ENCODE results near the gene EPHA1.

EPHA1 gene

GRCh38 chr7:143452495-143452894, 43.8 kb upstream of the EPHA1 start:
- H3K27ac ChIP-seq (ENCODE audit: low read length) = no peak overlapping the region
- H3K4me2 ChIP-seq (ENCODE audit: low read depth, low read length) = no peak overlapping the region
- H3K4me1 ChIP-seq (ENCODE audit: low read length) = peaks cover 13% of the 10 kb centered on the region; the same call in 1 of the 2 replicates
- no peak for DNase-seq
- no peaks in the 10 kb centered on the region for H3K9me3 ChIP-seq (replicated peaks; ENCODE audit: insufficient read depth, low read length)
- no peaks in the 10 kb centered on the region for H4K20me1 ChIP-seq (ENCODE audit: insufficient read depth, low read length)
- no peaks in the 10 kb centered on the region for H3K27me3 ChIP-seq (replicated peaks; ENCODE audit: insufficient read depth, low read length)
- no peak overlapping the region for H2AFZ ChIP-seq (ENCODE audit: low read length)
- H3F3A ChIP-seq (ENCODE audit: insufficient read depth, low read length) = peaks cover 4% of the 10 kb centered on the region; the same call in 1 of the 2 replicates
- no peaks in the 10 kb centered on the region for H3K79me2 ChIP-seq (ENCODE audit: low read length)
- TF ChIP-seq, protein P1, sequence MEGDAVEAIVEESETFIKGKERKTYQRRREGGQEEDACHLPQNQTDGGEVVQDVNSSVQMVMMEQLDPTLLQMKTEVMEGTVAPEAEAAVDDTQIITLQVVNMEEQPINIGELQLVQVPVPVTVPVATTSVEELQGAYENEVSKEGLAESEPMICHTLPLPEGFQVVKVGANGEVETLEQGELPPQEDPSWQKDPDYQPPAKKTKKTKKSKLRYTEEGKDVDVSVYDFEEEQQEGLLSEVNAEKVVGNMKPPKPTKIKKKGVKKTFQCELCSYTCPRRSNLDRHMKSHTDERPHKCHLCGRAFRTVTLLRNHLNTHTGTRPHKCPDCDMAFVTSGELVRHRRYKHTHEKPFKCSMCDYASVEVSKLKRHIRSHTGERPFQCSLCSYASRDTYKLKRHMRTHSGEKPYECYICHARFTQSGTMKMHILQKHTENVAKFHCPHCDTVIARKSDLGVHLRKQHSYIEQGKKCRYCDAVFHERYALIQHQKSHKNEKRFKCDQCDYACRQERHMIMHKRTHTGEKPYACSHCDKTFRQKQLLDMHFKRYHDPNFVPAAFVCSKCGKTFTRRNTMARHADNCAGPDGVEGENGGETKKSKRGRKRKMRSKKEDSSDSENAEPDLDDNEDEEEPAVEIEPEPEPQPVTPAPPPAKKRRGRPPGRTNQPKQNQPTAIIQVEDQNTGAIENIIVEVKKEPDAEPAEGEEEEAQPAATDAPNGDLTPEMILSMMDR (IDR thresholded peaks at IDR 0.05; ENCODE audit: low read length) = no peak
- no peak for TF ChIP-seq EZH2phosphoT487 (IDR thresholded peaks at IDR 0.05; ENCODE audit: low read length)
- TF ChIP-seq EZH2 (optimal IDR thresholded peaks at IDR 0.05; ENCODE audit: low read depth, low read length) = no peak
- H3K9ac ChIP-seq (ENCODE audit: low read length) = no peak overlapping the region
- H3K9me2 ChIP-seq (replicated peaks; ENCODE audit: insufficient read depth, low read length) = no peaks in the 10 kb centered on the region
- no peaks in the 10 kb centered on the region for H3K36me3 ChIP-seq (replicated peaks; ENCODE audit: insufficient read depth, low read length)
- H3K4me3 ChIP-seq (ENCODE audit: low read length) = no peak overlapping the region

DNA sequence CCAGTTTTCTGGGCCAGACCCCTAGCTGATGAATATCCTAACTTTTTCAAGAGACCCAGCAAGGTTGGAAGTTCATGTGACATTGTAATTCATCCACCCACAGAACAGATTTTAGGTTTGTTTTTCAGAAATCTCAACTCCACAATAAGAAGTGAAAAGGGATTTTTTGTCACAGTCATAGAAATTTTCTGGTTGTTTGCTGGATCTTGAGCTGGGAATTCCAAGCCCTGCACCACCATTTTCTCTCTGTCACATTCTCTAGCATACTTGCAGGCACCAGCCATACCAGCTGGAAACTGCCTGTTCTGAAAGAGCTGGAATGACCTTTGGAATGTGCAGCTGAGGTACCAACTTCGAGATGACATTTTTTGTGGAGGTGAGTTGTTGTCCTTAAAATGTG, 43.1 kb upstream of the EPHA1 start:
- H3K4me3 ChIP-seq (ENCODE audit: low read length) = no peak overlapping the region
- no peaks in the 10 kb centered on the region for H4K20me1 ChIP-seq (ENCODE audit: insufficient read depth, low read length)
- no peak overlapping the region for H3K27ac ChIP-seq (ENCODE audit: low read length)
- H2AFZ ChIP-seq (ENCODE audit: low read length) = no peak overlapping the region
- H3K4me1 ChIP-seq (ENCODE audit: low read length) = peaks cover 13% of the 10 kb centered on the region; the same call in 1 of the 2 replicates
- H3K9ac ChIP-seq (ENCODE audit: low read length) = no peak overlapping the region
- peaks cover 4% of the 10 kb centered on the region; the same call in 1 of the 2 replicates for H3F3A ChIP-seq (ENCODE audit: insufficient read depth, low read length)
- DNase-seq = no peak
- TF ChIP-seq EZH2 (optimal IDR thresholded peaks at IDR 0.05; ENCODE audit: low read depth, low read length) = no peak
- TF ChIP-seq EZH2phosphoT487 (IDR thresholded peaks at IDR 0.05; ENCODE audit: low read length) = no peak
- no peaks in the 10 kb centered on the region for H3K79me2 ChIP-seq (ENCODE audit: low read length)
- no peaks in the 10 kb centered on the region for H3K27me3 ChIP-seq (replicated peaks; ENCODE audit: insufficient read depth, low read length)
- no peaks in the 10 kb centered on the region for H3K36me3 ChIP-seq (replicated peaks; ENCODE audit: insufficient read depth, low read length)
- H3K9me3 ChIP-seq (replicated peaks; ENCODE audit: insufficient read depth, low read length) = no peaks in the 10 kb centered on the region
- no peak overlapping the region for H3K4me2 ChIP-seq (ENCODE audit: low read depth, low read length)
- no peaks in the 10 kb centered on the region for H3K9me2 ChIP-seq (replicated peaks; ENCODE audit: insufficient read depth, low read length)

DNA sequence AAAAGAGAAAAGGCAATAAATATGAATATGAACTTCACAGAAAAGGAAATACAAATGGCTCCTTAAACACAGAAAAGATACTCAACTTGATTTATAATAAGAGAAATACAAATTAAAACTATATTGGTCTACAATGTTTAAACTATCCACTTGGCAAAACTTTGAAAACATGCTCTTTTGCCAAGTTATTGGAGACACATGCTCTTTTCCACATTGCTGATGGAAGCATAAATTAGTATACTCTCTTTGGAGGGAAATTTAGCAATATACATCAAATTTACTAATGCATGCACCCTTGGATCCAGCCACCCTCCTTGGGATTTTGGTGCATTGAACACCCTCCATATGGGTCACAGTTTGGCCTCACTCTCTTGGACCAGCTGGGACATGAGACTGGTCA, 42.5 kb upstream of the EPHA1 start:
- no peaks in the 10 kb centered on the region for H3K79me2 ChIP-seq (ENCODE audit: low read length)
- H3K36me3 ChIP-seq (replicated peaks; ENCODE audit: insufficient read depth, low read length) = no peaks in the 10 kb centered on the region

GRCh38 chr7:143449793-143450192, 41.1 kb upstream of the EPHA1 start:
- no peaks in the 10 kb centered on the region for H3K9me2 ChIP-seq (replicated peaks; ENCODE audit: insufficient read depth, low read length)
- TF ChIP-seq, protein P1 (IDR thresholded peaks at IDR 0.05; ENCODE audit: low read length) = no peak
- no peak for TF ChIP-seq EZH2 (optimal IDR thresholded peaks at IDR 0.05; ENCODE audit: low read depth, low read length)
- TF ChIP-seq EZH2phosphoT487 (IDR thresholded peaks at IDR 0.05; ENCODE audit: low read length) = no peak
- no peak overlapping the region for H3K4me2 ChIP-seq (ENCODE audit: low read depth, low read length)

More for the DNA sequence above, 42.5 kb upstream of the EPHA1 start:
- Histone ChIP-seq H3K4me3 (ENCODE audit: low read length) (no peak overlapping the region), H4K20me1 (ENCODE audit: insufficient read depth, low read length) (no peaks in the 10 kb centered on the region), H3F3A (ENCODE audit: insufficient read depth, low read length) (peaks cover 4% of the 10 kb centered on the region; the same call in 1 of the 2 replicates), H3K27me3 (replicated peaks; ENCODE audit: insufficient read depth, low read length) (no peaks in the 10 kb centered on the region), H3K9me2 (replicated peaks; ENCODE audit: insufficient read depth, low read length) (no peaks in the 10 kb centered on the region), H3K9ac (ENCODE audit: low read length) (no peak overlapping the region), H3K9me3 (replicated peaks; ENCODE audit: insufficient read depth, low read length) (no peaks in the 10 kb centered on the region), H3K27ac (ENCODE audit: low read length) (no peak overlapping the region), H3K4me1 (ENCODE audit: low read length) (peaks cover 8% of the 10 kb centered on the region; the same call in 1 of the 2 replicates), H3K4me2 (ENCODE audit: low read depth, low read length) (no peak overlapping the region), H2AFZ (ENCODE audit: low read length) (no peak overlapping the region)
- DNase-seq = no peak
- no peak for TF ChIP-seq EZH2 (optimal IDR thresholded peaks at IDR 0.05; ENCODE audit: low read depth, low read length)
- TF ChIP-seq, protein P1 (IDR thresholded peaks at IDR 0.05; ENCODE audit: low read length) = no peak
- no peak for TF ChIP-seq EZH2phosphoT487 (IDR thresholded peaks at IDR 0.05; ENCODE audit: low read length)

More at GRCh38 chr7:143449793-143450192, 41.1 kb upstream of the EPHA1 start:
- no peak overlapping the region for H3K27ac ChIP-seq (ENCODE audit: low read length)
- no peak overlapping the region for H3K9ac ChIP-seq (ENCODE audit: low read length)
- H3K27me3 ChIP-seq (replicated peaks; ENCODE audit: insufficient read depth, low read length) = no peaks in the 10 kb centered on the region
- H3K36me3 ChIP-seq (replicated peaks; ENCODE audit: insufficient read depth, low read length) = no peaks in the 10 kb centered on the region
- no peaks in the 10 kb centered on the region for H3K9me3 ChIP-seq (replicated peaks; ENCODE audit: insufficient read depth, low read length)
- H3F3A ChIP-seq (ENCODE audit: insufficient read depth, low read length) = no peaks in the 10 kb centered on the region
- no peaks in the 10 kb centered on the region for H4K20me1 ChIP-seq (ENCODE audit: insufficient read depth, low read length)
- DNase-seq = no peak
- no peaks in the 10 kb centered on the region for H3K79me2 ChIP-seq (ENCODE audit: low read length)
- H2AFZ ChIP-seq (ENCODE audit: low read length) = no peak overlapping the region
- no peaks in the 10 kb centered on the region for H3K4me1 ChIP-seq (ENCODE audit: low read length)
- no peak overlapping the region for H3K4me3 ChIP-seq (ENCODE audit: low read length)
